Gastrocnemius medialis (tissue), 4 donors: Measurements from ENCODE around the gene HIC1. TPM values are rescaled to one million over a fixed set of nuclear protein-coding genes. Genes with fewer than 3 reads are reported as not detected.

Experiments
- ATAC-seq, 2 donors: fragments of 150-250 bp; one replicate each; pipeline ENCODE4 v1.9.1; 2016
- DNase-seq, 2 donors: peaks; one replicate each; pipeline ENCODE4 v3.0.0-alpha.2; 2019
- H3K27ac ChIP-seq, 4 donors: fragments of 200-600 bp; sonication (generic); 1 replicate in 1 of 4; 2 replicates in 3 of 4; pipeline ENCODE4 v1.5.1; 2016 to 2018; ENCODE audit warnings: mild to moderate bottlenecking in 2 of 4, moderate library complexity in 1 of 4
- H3K27me3 ChIP-seq, 3 donors: fragments of 200-600 bp; sonication (generic) in 2 of 3; 1 replicate in 1 of 3; 2 replicates in 2 of 3; pipeline versions ENCODE4 v1.5.1 to v1.6.0; 2016 to 2019; ENCODE audit warnings: mild to moderate bottlenecking in 1 of 3, moderate library complexity in 1 of 3
- H3K36me3 ChIP-seq, 2 donors: fragments of 200-600 bp; sonication (generic) in 1 of 2; one replicate each; pipeline ENCODE4 v1.5.1; 2017 to 2018
- H3K4me1 ChIP-seq, 2 donors: fragments of 200-600 bp; sonication (generic) in 1 of 2; one replicate each; pipeline ENCODE4 v1.5.1; 2016 to 2017; ENCODE audit warnings: mild to moderate bottlenecking in 2 of 2
- H3K4me3 ChIP-seq, 4 donors: fragments of 200-600 bp; sonication (generic) in 3 of 4; 1 replicate in 1 of 4; 2 replicates in 3 of 4; pipeline ENCODE4 v1.5.1; 2016 to 2019; ENCODE audit warnings: mild to moderate bottlenecking in 2 of 4
- H3K9me3 ChIP-seq, 3 donors: fragments of 200-600 bp; sonication (generic) in 2 of 3; 1 replicate in 1 of 3; 2 replicates in 2 of 3; pipeline ENCODE4 v1.5.1; 2016 to 2019
- CTCF ChIP-seq, 5 experiments: fragments of 450-650 bp in 3 of 5; fragments of 200-600 bp in 2 of 5; sonication (generic) in 2 of 5; IDR thresholded peaks in 4 of 5; conservative IDR thresholded peaks in 1 of 5; 1 replicate in 4 of 5; 2 replicates in 1 of 5; pipeline ENCODE4 v1.5.1; 2016 to 2019; ENCODE audit warnings: antibody characterized with exemption in 5 of 5, mild to moderate bottlenecking in 3 of 5, moderate library complexity in 3 of 5
- POLR2A ChIP-seq, 2 donors: fragments of 450-650 bp; IDR thresholded peaks; one replicate each; pipeline ENCODE4 v1.6.1; 2017; ENCODE audit warnings: antibody characterized with exemption in 2 of 2, mild to moderate bottlenecking in 2 of 2, moderate library complexity in 2 of 2
- in situ Hi-C, 4 donors: fragments of 200-750 bp; cut with MboI; loops; one replicate each; pipeline versions ENCODE4 v1.15.0 to v1.8.0; 2017; ENCODE audit warnings: low sequenced_read_pairs in 4 of 4
- intact Hi-C: fragments of 100-400 bp; cut with DNase I; formaldehyde crosslinking; loops from one replicate; pipeline ENCODE4 v1.15.1; 2023; ENCODE audit warnings: low total_unique reads
- total RNA-seq, 4 donors: library from RNA; depleted of rRNA; stranded (reverse); fragments of >200 nt; gene quantifications; one replicate each; pipeline versions ENCODE4 v1.1.0 to v1.2.3, GENCODE V29; 2016

Gene HIC1
- total RNA-seq, 4 donors from 2014 or later = 4.6 to 9.6 (median 6.9) TPM

GRCh38 chr17:2047590-2047989 lies 7.3 kb upstream of the HIC1 start:
- Histone ChIP-seq H3K4me1 (peaks cover 26 to 34% of the 10 kb centered on the region in 2 donors), H3K4me3 (no peak overlapping the region), H3K9me3 (no peaks in the 10 kb centered on the region), H3K27ac (no peak overlapping the region), H3K27me3 (peaks cover 11 to 14% (median 14%) of the 10 kb centered on the region in 3 donors), H3K36me3 (peaks cover 0 to 17% of the 10 kb centered on the region in 2 donors)
- intact Hi-C loops (loop anchor here (10.0 kb wide), 1 partner anchor 473 kb away; no protein-coding TSS in a partner anchor), in situ Hi-C loops (loop anchor here (5.0 to 25.0 kb wide), 3 partner anchors 200 to 385 kb away; partner anchors contain the start of gene PRPF8 (in 1 of the 4))
- TF ChIP-seq POLR2A (IDR thresholded peaks at IDR 0.05) (no peak), CTCF (IDR thresholded peaks at IDR 0.05 in 4 of 5, conservative IDR thresholded peaks at IDR 0.05 in 1 of 5) (no peak)
- no peak for DNase-seq
- ATAC-seq = no peak

- Histone ChIP-seq H3K4me1 (peaks cover 14 to 23% of the 10 kb centered on the region in 2 donors), H3K4me3 (peak overlapping the region in 1 of 4 donors; percentile 87), H3K36me3 (peaks cover 0 to 6% of the 10 kb centered on the region in 2 donors), H3K27me3 (peaks cover 11 to 14% (median 14%) of the 10 kb centered on the region in 3 donors), H3K27ac (no peak overlapping the region), H3K9me3 (no peaks in the 10 kb centered on the region)
- DNase-seq (no peak), ATAC-seq (no peak)
- TF ChIP-seq POLR2A (IDR thresholded peaks at IDR 0.05) (no peak), CTCF (IDR thresholded peaks at IDR 0.05 in 4 of 5, conservative IDR thresholded peaks at IDR 0.05 in 1 of 5) (no peak)
- in situ Hi-C loops (loop anchor here (5.0 to 25.0 kb wide), 3 partner anchors 198 to 387 kb away; partner anchors contain the start of gene PRPF8 (in 1 of the 4)), intact Hi-C loops (loop anchor here (10.0 kb wide), 1 partner anchor 474 kb away; no protein-coding TSS in a partner anchor)
These were observed 6.1 kb upstream of the HIC1 start for GRCh38 chr17:2048805-2049204.

GRCh38 chr17:2049333-2050299 lies 5.3 kb upstream of the HIC1 start:
- H3K36me3 ChIP-seq = no peaks in the 10 kb centered on the region
- H3K27me3 ChIP-seq = peaks cover 11 to 14% (median 14%) of the 10 kb centered on the region in 3 donors
- H3K9me3 ChIP-seq = no peaks in the 10 kb centered on the region
- ATAC-seq = peak; percentile 59 to 65
- DNase-seq = peak; percentile 49 to 73
- H3K4me1 ChIP-seq = peaks cover 14 to 26% of the 10 kb centered on the region in 2 donors
- intact Hi-C loops (loop anchor here (5.0 to 10.0 kb wide), 4 partner anchors 288 to 475 kb away; partner anchors contain the start of genes MNT, SGSM2 and TSR1), in situ Hi-C loops (loop anchor here (5.0 to 25.0 kb wide), 3 partner anchors 198 to 387 kb away; partner anchors contain the start of gene PRPF8 (in 1 of the 4))
- peak overlapping the region; percentile 48 to 87 (median 64) for H3K4me3 ChIP-seq
- TF ChIP-seq POLR2A (IDR thresholded peaks at IDR 0.05) (peak in 1 of 2 donors; percentile 21), CTCF (IDR thresholded peaks at IDR 0.05 in 4 of 5, conservative IDR thresholded peaks at IDR 0.05 in 1 of 5) (no peak)
- H3K27ac ChIP-seq = peak overlapping the region in 3 of 4 donors; percentile 0 to 49 (median 48)

- Histone ChIP-seq H3K27me3 (peaks cover 11 to 14% (median 14%) of the 10 kb centered on the region in 3 donors), H3K4me3 (peak overlapping the region; percentile 43 to 68 (median 64)), H3K27ac (peak overlapping the region in 2 of 4 donors; percentile 42 to 51), H3K9me3 (no peaks in the 10 kb centered on the region), H3K4me1 (peaks cover 10 to 26% of the 10 kb centered on the region in 2 donors), H3K36me3 (no peaks in the 10 kb centered on the region)
- intact Hi-C loops (loop anchor here (5.0 kb wide), 3 partner anchors 287 to 352 kb away; partner anchors contain the start of genes MNT, SGSM2 and TSR1), in situ Hi-C loops (loop anchor here in 1 of 4 donors (5.0 kb wide), 1 partner anchor 197 kb away; no protein-coding TSS in a partner anchor)
- DNase-seq (peak in 1 of 2 donors; percentile 44), ATAC-seq (peak; percentile 47 to 54)
- TF ChIP-seq CTCF (IDR thresholded peaks at IDR 0.05 in 4 of 5, conservative IDR thresholded peaks at IDR 0.05 in 1 of 5) = no peak
- TF ChIP-seq POLR2A (IDR thresholded peaks at IDR 0.05) = peak; percentile 8 to 13
These were observed 4.4 kb upstream of the HIC1 start for GRCh38 chr17:2050300-2051060.
